IgD-negative memory B cell (primary cell): ENCODE results near the gene ZNF629. TPM values are rescaled to one million over a fixed set of nuclear protein-coding genes. Genes with fewer than 3 reads are reported as not detected.

Source experiments
- H3K27ac Mint-ChIP-seq, 3 donors: one replicate each; pipeline ENCODE4 v1.8.0; 2020 to 2022; ENCODE audit warnings: mild to moderate bottlenecking in 3 of 3, mixed read lengths in 3 of 3, moderate library complexity in 1 of 3
- H3K27me3 Mint-ChIP-seq: one replicate; pipeline ENCODE4 v1.8.0; 2021; ENCODE audit warnings: mixed read lengths
- H3K36me3 Mint-ChIP-seq: one replicate; pipeline ENCODE4 v1.8.0; 2020; ENCODE audit warnings: mild to moderate bottlenecking, mixed read lengths
- H3K4me1 Mint-ChIP-seq, 3 donors: one replicate each; pipeline ENCODE4 v1.8.0; 2020 to 2022; ENCODE audit warnings: mixed read lengths in 3 of 3, mild to moderate bottlenecking in 1 of 3
- H3K4me3 Mint-ChIP-seq, 4 donors: one replicate each; pipeline ENCODE4 v1.8.0; 2020 to 2022; ENCODE audit warnings: mild to moderate bottlenecking in 4 of 4, mixed read lengths in 4 of 4, moderate library complexity in 3 of 4
- H3K9me3 Mint-ChIP-seq, 3 donors: one replicate each; pipeline ENCODE4 v1.8.0; 2020 to 2021; ENCODE audit warnings: mixed read lengths in 3 of 3, mild to moderate bottlenecking in 1 of 3
- polyA plus RNA-seq: library from polyadenylated mRNA; unstranded; fragments of 300-500 nt; fragmentation: Illumina TruSeq; gene quantifications from one replicate; pipeline ENCODE4 v1.2.3, GENCODE V29; 2021

Gene ZNF629
- polyA plus RNA-seq, 1 donor from 2014 or later: 0.30 TPM

DNA sequence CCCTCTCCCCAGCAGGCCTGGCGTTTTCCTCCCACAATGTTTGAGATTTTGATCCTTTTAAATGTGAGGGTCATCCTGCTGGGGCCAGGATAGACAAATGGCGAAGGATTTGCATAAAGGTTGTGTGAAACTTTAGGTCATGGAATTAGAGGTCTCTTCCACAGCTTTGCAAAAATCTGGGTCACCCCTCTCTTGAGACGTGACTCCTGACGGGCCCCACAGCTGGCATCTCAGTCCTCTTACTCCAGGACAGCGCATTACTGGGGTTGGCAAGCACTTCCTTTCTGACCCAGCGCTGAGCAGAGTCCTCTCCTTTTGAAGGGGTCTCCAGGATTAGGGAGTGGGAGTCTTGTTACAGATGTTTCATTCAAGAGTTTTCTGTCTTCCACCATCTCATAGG is 7.4 kb downstream of the ZNF629 start:
- Mint-ChIP-seq H3K4me1 (peaks cover 0 to 7% (median 6%) of the 10 kb centered on the region in 3 donors), H3K27me3 (peaks cover 10% of the 10 kb centered on the region), H3K4me3 (peak overlapping the region in 1 of 4 donors; percentile 3), H3K9me3 (no peaks in the 10 kb centered on the region), H3K36me3 (peaks cover 1% of the 10 kb centered on the region), H3K27ac (no peak overlapping the region)

DNA sequence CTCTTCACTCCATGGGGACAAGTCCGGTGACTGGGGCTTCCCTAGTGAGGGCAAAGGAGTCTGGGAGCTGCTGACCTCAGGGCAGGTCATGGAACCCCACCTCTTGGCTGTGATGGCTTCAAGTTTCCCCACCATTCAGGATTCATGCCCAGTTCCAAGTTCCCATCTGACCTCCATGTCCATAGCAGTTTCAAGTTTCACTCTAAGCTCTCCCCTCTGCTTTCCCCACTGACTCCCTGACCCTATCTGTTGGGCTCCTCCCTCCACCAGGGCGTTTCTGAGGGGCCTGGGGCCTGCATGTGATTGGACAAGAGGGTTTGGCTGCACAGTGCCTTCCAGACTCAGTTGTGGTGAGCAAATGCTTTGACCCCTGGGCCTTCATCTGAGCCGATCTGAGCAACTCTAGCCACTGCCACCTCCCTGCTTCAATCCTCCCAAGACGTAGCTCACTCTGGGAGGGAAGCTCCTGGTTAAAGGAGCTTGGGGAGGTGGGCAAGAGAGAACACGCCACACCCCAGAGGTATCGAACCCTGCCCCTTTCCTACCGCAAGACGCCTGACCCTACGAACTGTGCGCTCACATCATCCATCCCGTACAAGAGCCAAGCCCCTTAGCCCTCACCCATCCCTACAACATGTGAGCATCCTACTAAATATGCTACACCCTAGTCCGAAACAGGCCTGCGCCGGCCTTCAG is 8.3 kb downstream of the ZNF629 start:
- Mint-ChIP-seq H3K27me3 (peaks cover 9% of the 10 kb centered on the region), H3K36me3 (peaks cover 4% of the 10 kb centered on the region), H3K4me3 (peak overlapping the region in 1 of 4 donors; percentile 37), H3K4me1 (peaks cover 0 to 10% (median 9%) of the 10 kb centered on the region in 3 donors), H3K27ac (peak overlapping the region in 2 of 3 donors; percentile 31 to 88), H3K9me3 (no peaks in the 10 kb centered on the region)

DNA sequence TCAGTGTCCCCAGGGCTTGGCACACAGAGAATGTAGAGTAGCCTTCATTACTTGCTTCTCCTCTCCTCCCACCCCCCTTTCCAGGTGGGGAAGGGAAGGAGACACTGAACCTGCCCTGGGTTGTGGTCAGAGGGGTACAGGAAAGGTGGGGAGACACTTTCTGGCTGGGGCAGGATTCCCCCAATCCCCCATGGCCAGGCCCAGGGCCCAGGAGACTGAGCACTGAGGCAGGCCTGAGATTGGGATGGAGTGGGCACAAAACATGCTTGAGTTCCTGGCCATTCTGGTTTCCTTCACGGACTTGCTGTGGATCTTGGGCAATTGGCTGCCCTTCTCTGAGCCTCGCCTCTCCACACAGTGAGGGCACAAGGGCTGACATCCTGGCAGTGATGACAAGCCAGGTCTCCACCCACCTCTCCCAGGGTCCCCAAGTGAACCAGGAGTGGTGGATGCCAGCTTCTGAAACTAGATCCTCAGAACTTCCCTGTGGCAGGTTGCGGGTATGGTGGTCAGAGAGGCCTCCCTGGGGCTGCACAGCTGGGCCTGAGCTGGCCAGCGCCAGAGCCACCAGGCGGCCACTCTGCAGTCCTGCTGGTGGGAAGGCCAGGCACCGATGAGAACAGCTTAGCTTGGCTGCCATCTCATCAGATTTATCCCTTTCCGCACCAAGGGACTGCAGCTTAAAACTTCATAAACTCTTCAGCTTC is 9.3 kb downstream of the ZNF629 start:
- H3K4me3 Mint-ChIP-seq: no peak overlapping the region
- H3K9me3 Mint-ChIP-seq: no peaks in the 10 kb centered on the region

DNA sequence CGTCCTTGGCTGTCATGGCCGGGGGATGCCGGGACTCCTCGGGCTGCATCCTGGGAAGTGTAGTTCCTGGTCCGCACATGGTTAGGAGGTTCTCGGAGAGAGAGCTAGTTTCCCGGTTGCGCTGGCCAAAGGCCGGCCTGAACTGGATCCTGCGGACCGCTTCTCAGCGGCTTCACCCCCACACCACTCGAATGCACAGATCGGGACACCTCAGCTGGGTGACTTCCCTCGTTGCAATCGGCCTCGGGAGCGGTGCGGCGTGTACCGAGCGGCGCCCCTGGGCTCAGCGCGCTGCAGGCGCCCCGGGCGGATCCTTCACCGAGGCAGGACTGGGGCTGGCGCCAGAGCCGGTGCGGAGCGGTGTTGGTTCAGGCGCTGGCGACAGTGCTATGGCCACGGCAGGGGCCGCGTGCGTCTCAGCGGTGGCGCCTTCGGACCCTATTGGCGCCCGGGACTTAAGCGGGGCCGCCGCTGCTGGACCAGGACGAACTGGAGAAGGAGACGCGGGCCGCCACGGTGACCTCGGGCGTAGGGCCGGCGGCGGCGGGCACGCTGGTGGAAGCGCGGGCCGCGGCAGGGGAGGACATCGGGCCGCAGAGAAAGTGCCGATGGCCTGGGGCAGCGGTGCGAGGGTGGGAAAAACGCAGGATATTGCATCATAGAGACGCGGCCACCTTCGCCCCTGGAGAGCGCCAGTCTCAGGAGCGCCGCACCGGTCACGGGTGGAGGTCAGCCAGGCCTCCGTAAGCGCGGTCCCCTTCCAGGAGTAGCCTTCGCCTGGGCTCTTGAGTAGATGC is 11.4 kb downstream of the ZNF629 start:
- H3K9me3 Mint-ChIP-seq: no peaks in the 10 kb centered on the region
- H3K4me1 Mint-ChIP-seq: peaks cover 4 to 11% (median 9%) of the 10 kb centered on the region in 3 donors
- peaks cover 11% of the 10 kb centered on the region for H3K27me3 Mint-ChIP-seq
- peaks cover 9% of the 10 kb centered on the region for H3K36me3 Mint-ChIP-seq
- peak overlapping the region; percentile 79 to 92 (median 88) for H3K4me3 Mint-ChIP-seq
- H3K27ac Mint-ChIP-seq: peak overlapping the region in 2 of 3 donors; percentile 53 to 66

More for the DNA sequence above, 9.3 kb downstream of the ZNF629 start:
- peaks cover 5% of the 10 kb centered on the region for H3K36me3 Mint-ChIP-seq
- H3K4me1 Mint-ChIP-seq: peaks cover 0 to 11% (median 9%) of the 10 kb centered on the region in 3 donors
- H3K27me3 Mint-ChIP-seq: peaks cover 11% of the 10 kb centered on the region
- H3K27ac Mint-ChIP-seq: no peak overlapping the region

DNA sequence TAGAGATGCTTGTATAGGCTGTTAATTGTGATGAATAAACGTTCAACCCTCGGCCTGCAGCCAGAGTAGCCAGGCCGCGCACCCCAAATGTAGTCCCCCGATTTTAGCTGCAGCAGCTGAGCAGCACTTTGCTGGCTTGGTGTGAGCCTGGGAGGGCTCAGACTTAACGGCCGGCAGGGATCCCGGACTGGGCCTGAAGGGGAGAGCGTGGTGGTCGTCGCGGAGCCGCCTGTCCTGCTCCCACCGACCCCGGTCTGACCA is 11.9 kb downstream of the ZNF629 start:
- Mint-ChIP-seq H3K27me3 (peaks cover 11% of the 10 kb centered on the region), H3K36me3 (peaks cover 9% of the 10 kb centered on the region), H3K9me3 (no peaks in the 10 kb centered on the region), H3K4me3 (peak overlapping the region; percentile 79 to 92 (median 88)), H3K27ac (peak overlapping the region in 2 of 3 donors; percentile 53 to 66), H3K4me1 (peaks cover 4 to 11% (median 9%) of the 10 kb centered on the region in 3 donors)

DNA sequence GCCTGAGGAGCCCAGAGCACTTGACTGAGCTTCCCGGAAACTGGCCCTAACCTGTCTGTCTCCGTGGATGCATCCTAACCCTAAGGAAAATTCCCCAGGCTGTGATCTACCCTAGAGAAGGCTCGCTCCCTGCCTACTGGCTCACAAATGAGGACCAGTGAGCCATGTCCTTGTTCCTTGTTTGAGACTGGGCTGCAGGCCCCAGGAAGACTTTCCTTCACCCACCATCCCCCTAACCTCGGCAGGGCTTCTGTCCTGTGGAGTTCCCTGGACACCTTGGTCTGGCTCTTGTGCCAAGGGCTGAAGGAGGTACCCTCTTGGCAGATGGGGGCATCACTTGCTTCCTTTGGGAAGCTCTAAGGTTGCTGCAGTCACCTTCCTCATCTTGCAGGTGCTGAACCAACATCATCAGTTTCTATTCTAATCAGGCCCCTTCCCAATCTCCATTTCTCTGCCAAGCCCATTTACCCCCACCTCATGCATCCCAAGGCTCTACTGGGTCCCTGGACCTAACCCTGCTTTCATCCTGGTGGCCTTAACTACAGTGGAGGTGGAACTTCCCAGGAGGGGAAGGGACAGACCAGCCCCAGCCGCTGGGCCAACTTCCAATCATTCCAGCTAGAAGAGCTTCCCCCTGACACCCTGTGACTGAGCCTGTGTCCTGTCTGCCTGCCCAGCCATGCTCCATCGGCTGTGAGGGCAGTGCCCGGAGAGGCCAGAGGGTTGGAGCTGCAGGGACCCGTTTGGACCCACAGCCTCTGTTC is 12.5 kb downstream of the ZNF629 start:
- no peak overlapping the region for H3K27ac Mint-ChIP-seq
- H3K4me3 Mint-ChIP-seq: peak overlapping the region; percentile 79 to 92 (median 88)
- H3K36me3 Mint-ChIP-seq: peaks cover 9% of the 10 kb centered on the region
- H3K4me1 Mint-ChIP-seq: peaks cover 6 to 13% (median 12%) of the 10 kb centered on the region in 3 donors
- peaks cover 11% of the 10 kb centered on the region for H3K27me3 Mint-ChIP-seq
- H3K9me3 Mint-ChIP-seq: no peaks in the 10 kb centered on the region

DNA sequence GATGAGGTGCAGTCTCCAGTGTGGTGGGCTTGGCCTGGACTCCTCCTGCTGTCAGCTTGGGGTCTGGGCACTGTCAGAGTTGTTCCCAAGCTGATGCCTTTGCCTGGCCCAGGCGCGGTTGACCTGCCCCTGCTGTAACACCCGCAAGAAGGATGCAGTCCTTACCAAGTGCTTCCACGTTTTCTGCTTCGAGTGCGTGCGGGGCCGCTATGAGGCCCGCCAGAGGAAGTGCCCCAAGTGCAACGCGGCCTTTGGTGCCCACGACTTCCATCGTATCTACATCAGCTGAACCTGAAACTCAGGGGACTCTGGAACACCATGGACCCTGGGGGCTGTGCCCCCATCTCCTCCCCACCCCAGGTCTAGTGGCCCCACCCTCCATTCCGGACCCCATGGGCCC is 13.2 kb downstream of the ZNF629 start:
- Mint-ChIP-seq H3K4me1 (peaks cover 9 to 18% (median 12%) of the 10 kb centered on the region in 3 donors), H3K36me3 (peaks cover 9% of the 10 kb centered on the region), H3K4me3 (no peak overlapping the region), H3K27me3 (peaks cover 10% of the 10 kb centered on the region), H3K9me3 (no peaks in the 10 kb centered on the region), H3K27ac (no peak overlapping the region)

DNA sequence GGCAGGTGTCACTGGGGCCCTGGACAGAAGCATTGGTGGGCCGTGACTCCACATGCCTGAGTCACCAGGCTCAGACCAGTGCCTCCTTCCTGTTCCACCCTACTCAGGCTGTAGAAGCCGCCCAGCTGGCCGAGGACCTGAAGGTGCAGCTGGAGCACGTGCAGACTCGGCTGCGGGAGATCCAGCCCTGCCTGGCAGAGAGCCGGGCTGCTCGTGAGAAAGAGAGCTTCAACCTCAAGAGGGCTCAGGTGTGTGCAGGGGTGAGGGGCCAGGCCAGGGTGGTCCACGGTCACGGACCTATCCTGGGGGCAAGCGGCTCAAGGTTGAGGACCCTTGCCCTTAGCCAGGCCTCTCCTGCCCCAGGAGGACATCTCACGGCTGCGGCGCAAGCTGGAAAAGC is 15.3 kb downstream of the ZNF629 start:
- H3K4me3 Mint-ChIP-seq: peak overlapping the region in 1 of 4 donors; percentile 54
- peaks cover 2% of the 10 kb centered on the region for H3K27me3 Mint-ChIP-seq
- peaks cover 11% of the 10 kb centered on the region for H3K36me3 Mint-ChIP-seq
- no peaks in the 10 kb centered on the region for H3K9me3 Mint-ChIP-seq
- H3K4me1 Mint-ChIP-seq: peaks cover 13 to 27% (median 20%) of the 10 kb centered on the region in 3 donors
- no peak overlapping the region for H3K27ac Mint-ChIP-seq

DNA sequence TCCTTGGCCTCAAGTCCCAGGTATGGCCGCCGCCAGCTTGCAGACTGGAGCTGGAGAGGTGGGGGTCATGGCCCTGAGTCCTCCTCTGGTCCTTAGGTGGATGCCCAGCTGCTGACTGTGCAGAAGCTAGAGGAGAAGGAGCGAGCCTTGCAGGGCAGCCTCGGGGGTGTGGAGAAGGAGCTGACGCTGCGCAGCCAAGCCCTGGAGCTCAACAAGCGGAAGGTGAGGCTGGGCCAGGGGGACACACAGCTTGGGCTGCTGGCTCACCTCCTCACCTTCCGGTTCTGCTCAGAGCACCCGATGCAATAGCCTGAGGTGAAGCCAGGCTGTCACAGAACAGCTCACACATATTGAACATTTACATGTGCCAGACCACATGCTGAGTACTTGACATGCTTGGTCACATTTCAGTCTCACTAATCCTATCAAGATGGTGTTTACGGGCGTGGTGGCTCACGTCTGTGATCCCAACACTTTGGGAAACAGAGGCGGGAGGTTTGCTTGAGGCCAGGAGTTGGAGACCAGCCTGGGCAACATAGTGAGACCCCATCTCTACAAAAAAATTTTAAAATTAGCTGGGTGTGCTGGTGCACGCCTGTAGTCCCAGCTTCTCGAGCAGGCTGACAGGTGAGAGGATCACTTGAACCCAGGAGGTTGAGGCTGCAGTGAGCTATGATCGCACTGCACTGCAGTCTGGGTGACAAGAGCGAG is 17.5 kb downstream of the ZNF629 start:
- H3K27ac Mint-ChIP-seq: peak overlapping the region in 2 of 3 donors; percentile 39 to 79
- H3K36me3 Mint-ChIP-seq: peaks cover 11% of the 10 kb centered on the region
- H3K4me3 Mint-ChIP-seq: peak overlapping the region in 3 of 4 donors; percentile 60 to 76 (median 70)
- peaks cover 2% of the 10 kb centered on the region for H3K27me3 Mint-ChIP-seq
- peaks cover 11 to 25% (median 21%) of the 10 kb centered on the region in 3 donors for H3K4me1 Mint-ChIP-seq
- no peaks in the 10 kb centered on the region for H3K9me3 Mint-ChIP-seq

DNA sequence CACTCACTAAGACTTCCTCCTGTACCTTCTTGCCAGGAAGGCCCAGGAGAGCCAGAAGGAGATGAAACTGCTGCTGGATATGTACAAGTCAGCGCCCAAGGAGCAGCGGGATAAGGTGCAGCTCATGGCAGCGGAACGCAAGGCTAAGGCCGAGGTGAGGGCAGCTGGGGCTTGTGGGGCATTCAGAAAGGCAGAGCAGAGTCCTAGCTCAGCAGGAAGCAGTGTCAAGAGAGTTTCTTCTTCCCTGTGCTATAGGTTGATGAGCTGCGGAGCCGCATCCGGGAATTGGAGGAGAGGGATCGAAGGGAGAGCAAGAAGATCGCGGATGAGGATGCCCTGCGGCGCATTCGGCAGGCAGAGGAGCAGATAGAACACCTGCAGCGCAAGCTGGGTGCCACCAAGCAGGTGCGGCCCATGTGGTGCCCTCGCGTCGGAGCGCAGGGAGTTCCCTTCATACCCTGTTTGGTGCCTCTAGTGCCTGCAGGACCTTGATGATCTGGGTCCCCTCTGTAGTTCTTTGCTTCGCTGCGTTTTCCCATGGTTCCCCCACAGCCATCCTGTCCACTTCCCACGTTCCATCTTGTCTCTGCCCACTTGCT is 18.3 kb downstream of the ZNF629 start:
- Mint-ChIP-seq H3K4me3 (peak overlapping the region in 1 of 4 donors; percentile 76), H3K27ac (peak overlapping the region in 1 of 3 donors; percentile 79), H3K36me3 (peaks cover 9% of the 10 kb centered on the region), H3K4me1 (peaks cover 9 to 27% (median 21%) of the 10 kb centered on the region in 3 donors), H3K27me3 (peaks cover 2% of the 10 kb centered on the region), H3K9me3 (no peaks in the 10 kb centered on the region)

DNA sequence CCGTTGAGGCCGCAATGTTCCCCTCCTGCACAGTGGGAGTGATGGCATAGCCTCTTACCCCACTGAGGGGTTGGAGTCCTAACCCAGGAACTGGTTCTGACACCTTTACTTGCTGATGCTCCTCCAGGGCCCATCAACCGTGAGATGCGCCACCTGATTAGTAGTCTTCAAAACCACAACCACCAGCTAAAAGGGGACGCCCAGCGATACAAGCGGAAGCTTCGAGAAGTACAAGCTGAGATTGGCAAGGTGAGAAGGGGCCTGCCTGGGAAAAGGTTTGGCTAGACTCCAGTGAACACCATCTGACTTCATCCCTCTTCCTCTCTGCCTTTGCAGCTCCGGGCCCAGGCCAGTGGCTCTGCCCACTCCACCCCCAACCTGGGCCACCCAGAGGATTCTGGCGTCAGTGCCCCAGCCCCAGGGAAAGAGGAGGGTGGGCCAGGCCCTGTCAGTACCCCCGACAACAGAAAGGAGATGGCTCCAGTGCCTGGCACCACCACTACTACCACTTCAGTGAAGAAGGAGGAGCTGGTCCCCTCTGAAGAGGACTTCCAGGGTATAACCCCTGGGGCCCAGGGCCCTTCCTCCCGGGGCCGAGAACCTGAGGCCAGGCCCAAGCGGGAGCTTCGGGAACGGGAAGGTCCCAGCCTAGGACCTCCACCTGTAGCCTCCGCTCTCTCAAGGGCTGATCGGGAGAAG is 19.1 kb downstream of the ZNF629 start:
- H3K4me3 Mint-ChIP-seq: peak overlapping the region in 3 of 4 donors; percentile 50 to 76 (median 63)
- H3K27me3 Mint-ChIP-seq: no peaks in the 10 kb centered on the region
- H3K27ac Mint-ChIP-seq: peak overlapping the region; percentile 16 to 83 (median 59)
- H3K9me3 Mint-ChIP-seq: no peaks in the 10 kb centered on the region
- H3K4me1 Mint-ChIP-seq: peaks cover 9 to 31% (median 24%) of the 10 kb centered on the region in 3 donors
- peaks cover 9% of the 10 kb centered on the region for H3K36me3 Mint-ChIP-seq

DNA sequence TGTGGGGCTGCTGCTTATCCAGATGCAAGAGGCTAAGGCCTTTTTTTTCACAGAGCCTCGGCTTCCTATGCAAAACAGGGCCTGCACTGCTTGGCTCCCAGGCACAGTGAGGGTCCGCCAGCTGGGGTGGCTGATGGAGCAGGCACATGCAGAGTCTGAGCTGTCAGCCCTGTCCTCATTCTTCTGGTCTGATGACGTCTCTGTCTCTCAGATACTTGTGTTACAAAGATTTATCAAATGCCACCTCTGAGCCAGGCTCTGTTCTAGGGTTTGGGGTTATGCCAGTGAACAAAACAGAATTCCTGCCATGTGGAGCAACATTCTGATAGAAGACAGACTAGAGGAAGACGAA is 20.1 kb downstream of the ZNF629 start:
- no peaks in the 10 kb centered on the region for H3K27me3 Mint-ChIP-seq
- H3K4me1 Mint-ChIP-seq: peaks cover 12 to 34% (median 29%) of the 10 kb centered on the region in 3 donors
- peak overlapping the region in 1 of 4 donors; percentile 76 for H3K4me3 Mint-ChIP-seq
- no peaks in the 10 kb centered on the region for H3K9me3 Mint-ChIP-seq
- H3K36me3 Mint-ChIP-seq: peaks cover 5% of the 10 kb centered on the region
- peak overlapping the region in 2 of 3 donors; percentile 55 to 59 for H3K27ac Mint-ChIP-seq
